K562 (cell line): ENCODE measurements around the gene FBXO46. TPM values are rescaled to one million over a fixed set of nuclear protein-coding genes. Genes with fewer than 3 reads are reported as not detected.

ENCODE experiments used
- ATF1 ChIP-seq, 2 experiments: fragments of 450-650 bp in 1 of 2; IDR thresholded peaks; 2 replicates each; pipeline ENCODE4 v1.6.1; 2016; ENCODE audit warnings: missing compliant biosample characterization in 1 of 2, missing genetic modification characterization in 1 of 2
- CCNT2 ChIP-seq: IDR thresholded peaks from 2 replicates; pipeline ENCODE4 v1.6.1; 2011; ENCODE audit warnings: borderline replicate concordance, low read depth, mild to moderate bottlenecking, moderate library complexity, mixed read lengths, low read length; ENCODE audit not compliant: insufficient read length; ENCODE audit errors: extremely low read depth
- ETV6 ChIP-seq, 3 experiments: fragments of 150-350 bp in 1 of 3; sonication (generic) in 1 of 3; formaldehyde crosslinking in 1 of 3; IDR thresholded peaks; 2 replicates each; pipeline versions ENCODE4 v1.6.1 to v1.8.0; 2014 to 2022; ENCODE audit warnings: borderline replicate concordance in 2 of 3, low read depth in 2 of 3, antibody characterized with exemption in 1 of 3, low read length in 1 of 3, mild to moderate bottlenecking in 1 of 3, missing genetic modification reagents in 1 of 3
- HDAC8 ChIP-seq: fragments of 450-650 bp; IDR thresholded peaks from 2 replicates; pipeline ENCODE4 v1.6.1; 2016; ENCODE audit warnings: mild to moderate bottlenecking, missing genetic modification characterization, moderate library complexity, missing compliant biosample characterization
- HEY1 ChIP-seq: fragments of 250-450 bp; sonication (Bioruptor Pico); IDR thresholded peaks from 2 replicates; pipeline ENCODE4 v1.5.0; 2020; ENCODE audit warnings: mild to moderate bottlenecking, moderate library complexity, borderline replicate concordance
- KLF6 ChIP-seq: fragments of 250-450 bp; sonication (Bioruptor Pico); IDR thresholded peaks from 2 replicates; pipeline ENCODE4 v1.4.0; 2020; ENCODE audit warnings: mild to moderate bottlenecking, moderate library complexity, borderline replicate concordance
- MYC ChIP-seq, 2 experiments: fragments of 250-450 bp in 1 of 2; sonication (Bioruptor Pico) in 1 of 2; IDR thresholded peaks; 2 replicates each; pipeline versions ENCODE4 v1.5.1 to v1.6.1; 2012 to 2021; ENCODE audit warnings: low read depth in 2 of 2, borderline replicate concordance in 1 of 2, improper control_type of control experiment in 1 of 2, low read length in 1 of 2, mild to moderate bottlenecking in 1 of 2, moderate library complexity in 1 of 2
- PHTF2 ChIP-seq: fragments of 250-450 bp; sonication (Bioruptor Pico); IDR thresholded peaks from 2 replicates; pipeline ENCODE4 v1.5.0; 2021; ENCODE audit warnings: mild to moderate bottlenecking
- PREB ChIP-seq: sonication (generic); formaldehyde crosslinking; IDR thresholded peaks from 2 replicates; pipeline ENCODE4 v1.8.1; 2023; ENCODE audit warnings: mild to moderate bottlenecking, missing genetic modification reagents
- SMARCA4 ChIP-seq: fragments of 450-650 bp; IDR thresholded peaks from 2 replicates; pipeline ENCODE4 v1.6.1; 2016
- TARDBP ChIP-seq: fragments of 450-650 bp; IDR thresholded peaks from 2 replicates; pipeline ENCODE4 v1.6.1; 2016
- TCF3 ChIP-seq: sonication (generic); formaldehyde crosslinking; IDR thresholded peaks from 2 replicates; pipeline ENCODE4 v1.4.0; 2020; ENCODE audit warnings: mild to moderate bottlenecking, missing genetic modification reagents
- TEAD4 ChIP-seq, 2 experiments: sonication (generic) in 1 of 2; formaldehyde crosslinking in 1 of 2; IDR thresholded peaks; 2 replicates each; pipeline versions ENCODE4 v1.6.1 to v1.8.0; 2012 to 2022; ENCODE audit warnings: borderline replicate concordance in 1 of 2, inconsistent platforms in 1 of 2, low read length in 1 of 2, mild to moderate bottlenecking in 1 of 2, missing genetic modification reagents in 1 of 2
- TFAP4 ChIP-seq: sonication (generic); formaldehyde crosslinking; IDR thresholded peaks from 2 replicates; pipeline ENCODE4 v1.8.0; 2022; ENCODE audit warnings: missing genetic modification reagents, mild to moderate bottlenecking, moderate library complexity, borderline replicate concordance
- USF1 ChIP-seq: sonication (generic); formaldehyde crosslinking; IDR thresholded peaks from 2 replicates; pipeline ENCODE4 v1.9.0; 2022; ENCODE audit warnings: mild to moderate bottlenecking, missing genetic modification reagents
- ZBTB7A ChIP-seq: IDR thresholded peaks from 2 replicates; pipeline ENCODE4 v1.6.1; 2011; ENCODE audit warnings: low read depth, mild to moderate bottlenecking, low read length, moderate library complexity, borderline replicate concordance; ENCODE audit not compliant: control insufficient read depth
- ZNF41 ChIP-seq: fragments of 250-450 bp; sonication (Bioruptor Pico); conservative IDR thresholded peaks from 2 replicates; pipeline ENCODE4 v1.4.0; 2020; ENCODE audit warnings: mild to moderate bottlenecking
- ZNF75A ChIP-seq: fragments of 450-650 bp; formaldehyde crosslinking; IDR thresholded peaks from 2 replicates; pipeline ENCODE4 v1.4.0; 2020; ENCODE audit warnings: mild to moderate bottlenecking
- ZNF766 ChIP-seq: fragments of 200-800 bp; sonication (Bioruptor generic); conservative IDR thresholded peaks from 2 replicates; pipeline ENCODE4 v1.6.1; 2016; ENCODE audit warnings: missing genetic modification characterization, missing compliant biosample characterization
- polyA plus RNA-seq, 8 experiments: library from polyadenylated mRNA; depleted of rRNA in 4 of 8; stranded (reverse) in 5 of 8; unstranded in 3 of 8; fragments of >200 nt; fragmentation: Nextera tagmentation in 2 of 8; fragmentation: Illumina TruSeq in 1 of 8; extraction: Ambion mirVana in 2 of 8; extraction: Trizol in 1 of 8; gene quantifications; 2 replicates each; pipeline versions ENCODE4 v1.2.1 to v1.2.3, GENCODE V29; 2011 to 2014; ENCODE audit warnings: inconsistent platforms in 1 of 8, missing spikeins in 1 of 8
- total RNA-seq, 7 experiments: library from RNA; depleted of rRNA in 6 of 7; stranded (reverse); fragments of >200 nt in 6 of 7; fragmentation: Illumina TruSeq in 2 of 7; extraction: Trizol in 2 of 7; gene quantifications; 2 replicates each; pipeline versions ENCODE4 v1.2.1 to v1.2.3, GENCODE V29; 2011 to 2021; ENCODE audit warnings: low replicate concordance in 1 of 7

FBXO46 gene
- total and polyA plus RNA-seq, 9 of the 15 experiments (the other 6 are each of a cell fraction or from before 2014, with no cell fraction given), result 1.5 to 36.1 (median 7.3) TPM

- no peak for TF ChIP-seq HDAC8
- peak; percentile 94 for TF ChIP-seq CCNT2
- peak; percentile 50 for TF ChIP-seq MYC (IDR thresholded peaks at IDR 0.05; ENCODE audit: low read depth, low read length)
- TF ChIP-seq MYC (CRISPR knock-in tag; IDR thresholded peaks at IDR 0.05; ENCODE audit: borderline replicate concordance, low read depth), result no peak
- peak; percentile 78; the same call in 1 of the 2 replicates for TF ChIP-seq KLF6 (CRISPR knock-in tag)
- TF ChIP-seq ETV6 (IDR thresholded peaks at IDR 0.05; ENCODE audit: borderline replicate concordance in 1 of 2, low read depth in 2 of 2, low read length in 1 of 2), result no peak; a peak in 1 of 4 replicates
- peak; percentile 37; the same call in 1 of the 2 replicates for TF ChIP-seq ETV6 (CRISPR knock-in tag; IDR thresholded peaks at IDR 0.05; ENCODE audit: borderline replicate concordance)
- TF ChIP-seq PHTF2 (CRISPR knock-in tag), result no peak
- TF ChIP-seq ZNF766, result peak; percentile 1; the same call in 1 of the 2 replicates
- TF ChIP-seq SMARCA4, result peak; percentile 29; the same call in 1 of the 2 replicates
- peak; percentile 24; the same call in 1 of the 2 replicates for TF ChIP-seq ZNF75A (CRISPR knock-in tag)
- TF ChIP-seq TCF3, result 0 out of 2 replicates have a peak, but pooled peaks have one; percentile 34
- TF ChIP-seq PREB (CRISPR knock-in tag), result peak; percentile 76; the same call in 1 of the 2 replicates
- TF ChIP-seq TARDBP, result no peak; the same call in 1 of the 2 replicates
- peak; percentile 54; the same call in 1 of the 2 replicates for TF ChIP-seq HEY1 (CRISPR knock-in tag)
- TF ChIP-seq USF1 (CRISPR knock-in tag), result peak; percentile 56
- TF ChIP-seq ZBTB7A, result peak; percentile 94
- peak; percentile 100 for TF ChIP-seq TFAP4
- no peak for TF ChIP-seq ATF1 (CRISPR knock-in tag; IDR thresholded peaks at IDR 0.05)
- peak; percentile 82 for TF ChIP-seq ATF1 (tag; IDR thresholded peaks at IDR 0.05)
- TF ChIP-seq ZNF41 (CRISPR knock-in tag), result no peak
- TF ChIP-seq TEAD4 (IDR thresholded peaks at IDR 0.05; ENCODE audit: low read length), result no peak
- TF ChIP-seq TEAD4 (CRISPR knock-in tag; IDR thresholded peaks at IDR 0.05; ENCODE audit: borderline replicate concordance), result no peak
These were observed 39.8 kb upstream of the FBXO46 start (continued) for GRCh38 chr19:45770192-45771101.
